Measurements from ENCODE around the gene GORAB. TPM values are rescaled to one million over a fixed set of nuclear protein-coding genes. Genes with fewer than 3 reads are reported as not detected.
A peak's percentile ranks its signal among the peaks of the same experiment; 100 is the strongest.

The GORAB gene
- total RNA-seq, 2 donors from 2014 or later: 16.7 to 25.1 TPM

DNA sequence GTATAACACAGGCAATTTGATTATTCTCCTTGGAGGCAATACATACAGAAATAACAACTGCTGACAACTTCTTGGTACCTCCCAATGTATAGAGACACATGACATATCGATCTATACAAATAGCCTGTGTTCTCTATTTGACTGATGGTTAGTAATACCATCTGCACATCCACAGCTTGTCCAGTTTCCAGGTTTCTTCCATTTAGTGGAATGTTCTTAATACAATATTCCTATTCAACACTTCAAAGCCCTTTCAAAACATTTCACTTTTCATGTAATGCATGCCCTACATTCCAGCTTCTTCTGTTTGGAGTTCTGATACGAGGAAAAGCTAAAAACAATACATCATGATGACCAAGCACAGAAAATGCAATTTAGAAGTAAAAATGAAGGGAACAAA, 37.0 kb upstream of the GORAB start:
- H3K27me3 ChIP-seq (replicated peaks; ENCODE audit: insufficient read depth): no peaks in the 10 kb centered on the region
- no peak for DNase-seq (ENCODE audit: low spot score)
- peaks cover 14 to 18% of the 10 kb centered on the region in 2 donors for H3K4me1 ChIP-seq (ENCODE audit: control insufficient read depth in 1 of 2, low read depth in 2 of 2)
- TF ChIP-seq, protein P1, sequence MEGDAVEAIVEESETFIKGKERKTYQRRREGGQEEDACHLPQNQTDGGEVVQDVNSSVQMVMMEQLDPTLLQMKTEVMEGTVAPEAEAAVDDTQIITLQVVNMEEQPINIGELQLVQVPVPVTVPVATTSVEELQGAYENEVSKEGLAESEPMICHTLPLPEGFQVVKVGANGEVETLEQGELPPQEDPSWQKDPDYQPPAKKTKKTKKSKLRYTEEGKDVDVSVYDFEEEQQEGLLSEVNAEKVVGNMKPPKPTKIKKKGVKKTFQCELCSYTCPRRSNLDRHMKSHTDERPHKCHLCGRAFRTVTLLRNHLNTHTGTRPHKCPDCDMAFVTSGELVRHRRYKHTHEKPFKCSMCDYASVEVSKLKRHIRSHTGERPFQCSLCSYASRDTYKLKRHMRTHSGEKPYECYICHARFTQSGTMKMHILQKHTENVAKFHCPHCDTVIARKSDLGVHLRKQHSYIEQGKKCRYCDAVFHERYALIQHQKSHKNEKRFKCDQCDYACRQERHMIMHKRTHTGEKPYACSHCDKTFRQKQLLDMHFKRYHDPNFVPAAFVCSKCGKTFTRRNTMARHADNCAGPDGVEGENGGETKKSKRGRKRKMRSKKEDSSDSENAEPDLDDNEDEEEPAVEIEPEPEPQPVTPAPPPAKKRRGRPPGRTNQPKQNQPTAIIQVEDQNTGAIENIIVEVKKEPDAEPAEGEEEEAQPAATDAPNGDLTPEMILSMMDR (IDR thresholded peaks at IDR 0.05): no peak
- H3K4me3 ChIP-seq: peak overlapping the region; percentile 42
- H3K9me3 ChIP-seq: no peaks in the 10 kb centered on the region
- no peak for ATAC-seq (ENCODE audit: insufficient number of reproducible peaks, low FRiP score, low read depth)
- peak overlapping the region; percentile 3 to 41 for H3K27ac ChIP-seq
- no peaks in the 10 kb centered on the region for H3K36me3 ChIP-seq

GRCh38 chr1:170498876-170499275, 33.1 kb upstream of the GORAB start:
- Histone ChIP-seq H3K4me3 (no peak overlapping the region), H3K36me3 (no peaks in the 10 kb centered on the region), H3K9me3 (no peaks in the 10 kb centered on the region), H3K27me3 (replicated peaks; ENCODE audit: insufficient read depth) (no peaks in the 10 kb centered on the region), H3K27ac (no peak overlapping the region), H3K4me1 (ENCODE audit: control insufficient read depth in 1 of 2, low read depth in 2 of 2) (peaks cover 12 to 14% of the 10 kb centered on the region in 2 donors)
- no peak for DNase-seq (ENCODE audit: low spot score)
- TF ChIP-seq, protein P1 (IDR thresholded peaks at IDR 0.05): no peak
- no peak for ATAC-seq (ENCODE audit: insufficient number of reproducible peaks, low FRiP score, low read depth)

GRCh38 chr1:170503665-170504064, 28.3 kb upstream of the GORAB start:
- Histone ChIP-seq H3K4me3 (no peak overlapping the region), H3K9me3 (no peaks in the 10 kb centered on the region), H3K27me3 (replicated peaks; ENCODE audit: insufficient read depth) (no peaks in the 10 kb centered on the region), H3K27ac (no peak overlapping the region), H3K36me3 (no peaks in the 10 kb centered on the region), H3K4me1 (ENCODE audit: control insufficient read depth in 1 of 2, low read depth in 2 of 2) (no peaks in the 10 kb centered on the region)
- TF ChIP-seq, protein P1 (IDR thresholded peaks at IDR 0.05): no peak
- no peak for ATAC-seq (ENCODE audit: insufficient number of reproducible peaks, low FRiP score, low read depth)
- no peak for DNase-seq (ENCODE audit: low spot score)

GRCh38 chr1:170510163-170510562, 21.8 kb upstream of the GORAB start:
- Histone ChIP-seq H3K27me3 (replicated peaks; ENCODE audit: insufficient read depth) (no peaks in the 10 kb centered on the region), H3K4me1 (ENCODE audit: control insufficient read depth in 1 of 2, low read depth in 2 of 2) (no peaks in the 10 kb centered on the region), H3K4me3 (no peak overlapping the region), H3K36me3 (no peaks in the 10 kb centered on the region), H3K27ac (no peak overlapping the region), H3K9me3 (no peaks in the 10 kb centered on the region)
- TF ChIP-seq, protein P1 (IDR thresholded peaks at IDR 0.05): no peak
- DNase-seq (ENCODE audit: low spot score): no peak
- ATAC-seq (ENCODE audit: insufficient number of reproducible peaks, low FRiP score, low read depth): no peak

DNA sequence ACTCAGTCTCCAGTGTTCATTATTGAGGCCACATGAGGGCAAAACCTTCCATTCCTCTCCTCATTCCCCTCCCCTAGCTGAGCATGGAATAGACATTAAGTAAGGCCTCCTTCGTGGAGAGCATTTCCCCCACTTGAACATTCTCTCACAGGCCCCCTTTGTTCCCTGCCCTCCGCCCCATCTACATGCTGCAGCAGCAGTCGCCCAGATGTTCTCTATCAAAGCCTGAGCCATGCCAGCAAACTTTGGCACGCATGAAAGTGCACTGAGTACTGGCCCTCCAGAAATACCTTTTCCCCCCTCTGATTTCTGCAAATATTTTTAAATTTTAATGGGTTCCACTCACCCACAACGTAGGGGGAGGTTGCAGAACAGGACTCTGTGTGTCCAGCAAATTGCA, 20.9 kb upstream of the GORAB start:
- Histone ChIP-seq H3K27ac (no peak overlapping the region), H3K27me3 (replicated peaks; ENCODE audit: insufficient read depth) (no peaks in the 10 kb centered on the region), H3K4me1 (ENCODE audit: control insufficient read depth in 1 of 2, low read depth in 2 of 2) (no peaks in the 10 kb centered on the region), H3K4me3 (no peak overlapping the region), H3K36me3 (no peaks in the 10 kb centered on the region), H3K9me3 (no peaks in the 10 kb centered on the region)
- TF ChIP-seq, protein P1 (IDR thresholded peaks at IDR 0.05): no peak
- no peak for DNase-seq (ENCODE audit: low spot score)
- no peak for ATAC-seq (ENCODE audit: insufficient number of reproducible peaks, low FRiP score, low read depth)
